C4-2B (cell line): Measurements from ENCODE around the gene TRIM29.

ENCODE experiments used
- CTCF ChIP-seq: fragments of 450-650 bp; conservative IDR thresholded peaks from 2 replicates; pipeline ENCODE4 v1.5.1; 2017; ENCODE audit warnings: mild to moderate bottlenecking
- ZFX ChIP-seq: fragments of 450-650 bp; IDR thresholded peaks from 2 replicates; pipeline ENCODE4 v1.6.1; 2017

- TF ChIP-seq CTCF, result no peak
- TF ChIP-seq ZFX, result no peak
These were observed at the start of gene TRIM29 for GRCh38 chr11:120137611-120138521.
